ENCODE data around the gene LRIT1.

GRCh38 chr10:84197643-84198042 lies 43.7 kb downstream of the LRIT1 start:
- TF ChIP-seq EZH2 (IDR thresholded peaks at IDR 0.05; ENCODE audit: low read depth) (no peak), CTCF (conservative IDR thresholded peaks at IDR 0.05) (no peak)

Measured in PC-9 (cell line).